Activated CD4-positive, alpha-beta T cell treated with anti-CD3 and anti-CD28 coated beads, Interleukin-2, amount 50 U/mL, for 1 hour (primary cell): ENCODE results near the gene ART4.

Experiments used
- DNase-seq: peaks from one replicate; pipeline ENCODE4 v3.0.0-alpha.2; 2020

The ART4 gene

DNA sequence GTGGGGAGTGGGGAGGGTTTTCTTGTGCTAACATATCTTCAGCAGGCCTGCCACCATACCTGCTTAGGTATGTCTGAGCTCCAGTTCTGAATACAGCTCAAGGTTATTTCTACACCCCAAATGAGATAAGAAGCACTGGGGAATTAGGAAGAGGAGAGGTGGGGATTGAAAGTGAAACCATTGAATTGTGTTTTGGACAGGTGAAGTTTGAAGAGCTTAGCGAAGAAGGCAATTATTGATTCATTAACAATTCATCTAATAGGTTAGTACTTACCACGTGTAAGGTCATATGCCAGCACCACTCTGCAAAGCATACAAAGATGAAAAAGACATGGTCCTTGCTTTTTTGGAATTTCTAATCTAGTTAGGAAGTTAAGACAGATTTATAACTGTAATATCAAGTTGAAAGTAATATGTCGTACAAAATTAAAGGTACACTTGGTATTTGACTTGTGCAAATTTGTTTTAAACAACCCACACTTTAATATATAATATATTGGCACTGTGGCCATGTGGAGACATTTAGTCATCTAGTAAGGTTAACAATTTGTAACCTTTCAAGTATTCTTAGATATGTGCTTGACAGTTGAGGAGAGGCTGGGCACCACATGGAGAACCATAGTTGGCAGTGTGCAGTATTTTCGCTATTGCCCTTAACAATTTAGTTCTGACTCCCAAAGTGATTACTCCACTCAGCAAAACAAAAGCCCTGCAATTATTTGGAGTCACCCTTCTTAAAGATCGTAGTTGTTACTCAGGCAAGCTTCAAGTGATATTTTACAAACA is 33.0 kb downstream of the ART4 start:
- no peak for DNase-seq

- no peak for DNase-seq
Observed at GRCh38 chr12:14803830-14804160, 39.5 kb downstream of the ART4 start.

DNA sequence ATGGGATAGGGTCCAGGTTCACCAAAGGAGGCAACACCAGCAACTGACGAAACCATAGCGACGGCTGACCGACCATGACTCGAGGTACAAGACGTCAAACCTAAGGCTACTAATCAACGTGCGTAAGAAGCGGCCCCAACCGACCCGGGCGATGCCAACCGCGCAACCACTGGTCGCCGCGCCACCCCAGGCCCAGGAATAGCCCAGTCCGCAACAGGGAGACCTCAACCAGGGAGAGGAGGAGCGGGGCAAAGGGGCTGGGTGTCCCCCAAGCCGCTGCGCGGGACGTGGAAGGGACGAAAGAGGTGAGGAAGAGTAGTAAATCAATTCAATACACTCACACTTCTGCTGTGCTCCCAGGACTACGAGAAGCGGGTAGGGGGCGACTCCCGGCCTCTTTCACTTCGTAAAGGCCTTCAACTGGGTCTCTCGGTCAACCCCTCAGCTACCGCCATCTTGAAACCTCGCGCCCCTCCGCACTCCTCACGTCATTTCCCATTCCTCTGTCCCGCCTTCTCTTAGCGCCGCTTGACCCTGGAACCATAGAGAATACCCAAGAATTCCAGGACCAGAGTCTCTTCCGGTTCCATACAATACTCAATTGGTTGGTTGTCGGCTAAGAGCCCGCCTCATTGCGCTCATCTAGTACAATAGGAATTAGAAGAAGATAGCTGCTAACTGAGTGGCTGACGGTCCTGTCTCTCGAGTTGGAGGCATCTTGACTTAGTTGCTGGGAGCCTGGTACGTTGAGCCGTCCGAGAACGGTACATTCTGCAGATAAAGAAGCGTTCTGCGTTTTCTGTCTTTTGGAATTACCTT is 40.1 kb downstream of the ART4 start, which contains the start of the genes C12orf60 and WBP11:
Gene C12orf60 (plus strand): TSS at position 660 of the 819 bp plus-strand sequence. CDS start 19,266 bp downstream, outside the sequence.
Gene WBP11 (minus strand): TSS at position 468 of the 819 bp plus-strand sequence. CDS start 2,095 bp downstream, outside the sequence.
- peak; percentile 83 for DNase-seq

- no peak for DNase-seq
Observed at GRCh38 chr12:14802721-14803010, 40.7 kb downstream of the ART4 start.

GRCh38 chr12:14802247-14802646 is 41.1 kb downstream of the ART4 start:
- no peak for DNase-seq

- no peak for DNase-seq
Observed at GRCh38 chr12:14795028-14795448, 48.3 kb downstream of the ART4 start.

- DNase-seq = no peak
Observed at GRCh38 chr12:14785568-14785967, 57.8 kb downstream of the ART4 start.

- no peak for DNase-seq
Observed at GRCh38 chr12:14784471-14784870, 58.9 kb downstream of the ART4 start.

GRCh38 chr12:14782756-14783155 is 60.6 kb downstream of the ART4 start:
- DNase-seq = no peak

GRCh38 chr12:14781563-14781962 is 61.8 kb downstream of the ART4 start:
- DNase-seq = no peak

- DNase-seq = no peak
Observed at GRCh38 chr12:14780859-14781258, 62.5 kb downstream of the ART4 start.

GRCh38 chr12:14779834-14780233 is 63.5 kb downstream of the ART4 start:
- DNase-seq = no peak

DNA sequence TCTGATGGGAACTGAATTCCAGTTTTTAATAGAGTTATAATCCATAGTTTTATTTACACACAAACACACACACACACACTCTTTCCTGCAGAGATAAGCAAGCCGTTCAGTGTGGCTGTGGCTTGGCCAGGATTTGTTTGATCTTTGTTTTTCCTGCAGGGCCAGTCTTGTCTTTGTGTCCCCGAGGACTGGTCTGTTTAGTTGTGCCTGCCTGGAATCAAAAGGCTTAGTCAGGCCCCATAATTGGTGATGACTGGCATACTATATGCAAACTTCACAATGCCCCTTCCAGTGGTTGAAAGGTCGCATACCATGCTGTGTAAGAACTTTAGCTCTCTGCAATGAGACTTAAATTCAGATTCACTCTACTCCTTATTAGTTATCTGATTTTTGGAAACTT is 66.1 kb downstream of the ART4 start:
- no peak for DNase-seq

DNA sequence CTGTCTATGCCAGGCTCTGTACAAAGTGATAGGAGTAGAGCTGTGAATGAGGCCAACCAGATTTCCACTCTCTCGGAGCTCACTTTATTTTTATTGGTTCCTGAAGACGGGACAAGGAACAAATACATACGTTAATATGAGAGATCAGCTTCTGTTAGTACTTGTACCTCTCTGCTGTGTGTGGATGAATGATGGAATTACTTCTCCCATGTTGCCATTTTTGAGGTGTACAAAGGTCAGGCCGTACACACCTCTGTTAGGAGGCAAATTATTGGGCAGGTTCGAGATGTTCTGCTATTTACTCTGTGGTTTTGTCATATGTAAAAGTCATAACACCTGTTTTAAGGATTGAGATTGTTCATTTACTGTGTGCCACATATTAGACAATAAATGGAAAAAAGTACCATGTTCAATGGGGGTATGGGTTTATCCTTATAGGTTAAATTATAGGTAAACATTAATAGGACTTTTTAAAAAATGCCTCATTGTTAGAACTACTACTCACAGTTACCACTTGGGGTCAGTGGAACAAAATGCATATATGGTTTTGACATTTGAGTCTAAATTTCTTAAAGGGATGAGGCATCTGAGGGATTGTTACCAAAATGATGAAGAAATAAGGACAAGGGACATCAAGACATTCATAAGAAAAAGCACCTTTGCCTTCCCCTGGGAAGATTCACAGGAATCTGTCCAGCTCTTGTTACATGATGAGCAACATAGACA is 66.9 kb downstream of the ART4 start:
- DNase-seq = no peak

GRCh38 chr12:14775636-14775980 is 67.7 kb downstream of the ART4 start:
- no peak for DNase-seq
